Kidney epithelial cell (primary cell): Measurements from ENCODE around the gene C12orf76. TPM values are rescaled to one million over a fixed set of nuclear protein-coding genes. Genes with fewer than 3 reads are reported as not detected.

Experiments
- DNase-seq: peaks from one replicate; pipeline ENCODE4 v3.0.0-alpha.2; 2010; ENCODE audit warnings: low read depth
- H3K27me3 ChIP-seq: 2 replicates; pipeline ENCODE4 v1.6.0; 2011; ENCODE audit warnings: low read length; ENCODE audit not compliant: control insufficient read depth, insufficient read depth
- H3K36me3 ChIP-seq: 2 replicates; pipeline ENCODE4 v1.5.1; 2011; ENCODE audit warnings: low read length; ENCODE audit not compliant: control insufficient read depth, insufficient read depth
- H3K4me3 ChIP-seq: 2 replicates; pipeline ENCODE4 v1.5.1; 2011; ENCODE audit warnings: low read depth, mild to moderate bottlenecking, control low read depth, low read length
- CTCF ChIP-seq: IDR thresholded peaks from 2 replicates; pipeline ENCODE4 v1.5.1; 2011; ENCODE audit warnings: mild to moderate bottlenecking, moderate library complexity, low read length, control low read depth, inconsistent platforms; ENCODE audit not compliant: insufficient read depth, poor library complexity, severe bottlenecking
- total RNA-seq: library from RNA; depleted of rRNA; stranded (reverse); fragments of >200 nt; gene quantifications from 2 replicates; pipeline ENCODE4 v1.2.3, GENCODE V29; 2015

Gene C12orf76
- total RNA-seq, 1 donor from 2014 or later = 14.5 TPM

DNA sequence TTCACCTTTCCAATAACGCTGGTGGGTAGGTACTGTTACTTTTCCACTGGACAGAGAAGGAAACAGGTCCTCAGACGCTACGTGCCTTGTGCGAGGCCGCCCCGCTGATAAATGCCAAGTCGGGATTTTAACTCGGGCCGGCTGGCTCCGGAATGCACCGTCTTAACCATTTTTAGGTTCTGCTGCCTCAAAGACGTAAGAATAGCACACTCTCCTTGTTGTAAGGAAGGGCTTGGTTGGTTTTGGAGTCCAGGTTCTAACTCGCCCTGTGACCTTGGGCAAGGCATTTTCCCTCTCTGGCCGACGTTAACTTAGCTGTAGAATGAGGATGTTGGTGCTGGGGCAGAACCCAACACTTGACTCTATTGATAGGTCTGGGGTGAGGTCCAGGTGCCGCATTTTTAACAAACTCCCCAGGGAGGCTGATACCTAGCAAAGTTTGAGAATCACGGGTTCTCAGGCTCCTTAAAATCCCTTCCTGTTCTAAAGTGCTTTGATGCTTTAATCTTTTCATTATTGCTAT is 48.3 kb downstream of the C12orf76 start:
- no peak for TF ChIP-seq CTCF
- H3K36me3 ChIP-seq = no peaks in the 10 kb centered on the region
- H3K4me3 ChIP-seq = peak overlapping the region; percentile 76
- no peaks in the 10 kb centered on the region for H3K27me3 ChIP-seq
- no peak for DNase-seq

- H3K36me3 ChIP-seq = no peaks in the 10 kb centered on the region
- no peaks in the 10 kb centered on the region for H3K27me3 ChIP-seq
- H3K4me3 ChIP-seq = peak overlapping the region; percentile 76
- TF ChIP-seq CTCF = no peak
- DNase-seq = no peak
Measured at GRCh38 chr12:109999649-109999971, 48.7 kb downstream of the C12orf76 start.

GRCh38 chr12:109998904-109999648 is 49.2 kb downstream of the C12orf76 start, which contains the start of gene ANKRD13A:
TSS of gene ANKRD13A (plus strand) at chr12:109999430. CDS start at chr12:109999689, 259 bp downstream.
- TF ChIP-seq CTCF = no peak
- H3K36me3 ChIP-seq = no peaks in the 10 kb centered on the region
- DNase-seq = no peak
- no peaks in the 10 kb centered on the region for H3K27me3 ChIP-seq
- peak within 1 kb of the TSS; percentile 76 for H3K4me3 ChIP-seq

DNA sequence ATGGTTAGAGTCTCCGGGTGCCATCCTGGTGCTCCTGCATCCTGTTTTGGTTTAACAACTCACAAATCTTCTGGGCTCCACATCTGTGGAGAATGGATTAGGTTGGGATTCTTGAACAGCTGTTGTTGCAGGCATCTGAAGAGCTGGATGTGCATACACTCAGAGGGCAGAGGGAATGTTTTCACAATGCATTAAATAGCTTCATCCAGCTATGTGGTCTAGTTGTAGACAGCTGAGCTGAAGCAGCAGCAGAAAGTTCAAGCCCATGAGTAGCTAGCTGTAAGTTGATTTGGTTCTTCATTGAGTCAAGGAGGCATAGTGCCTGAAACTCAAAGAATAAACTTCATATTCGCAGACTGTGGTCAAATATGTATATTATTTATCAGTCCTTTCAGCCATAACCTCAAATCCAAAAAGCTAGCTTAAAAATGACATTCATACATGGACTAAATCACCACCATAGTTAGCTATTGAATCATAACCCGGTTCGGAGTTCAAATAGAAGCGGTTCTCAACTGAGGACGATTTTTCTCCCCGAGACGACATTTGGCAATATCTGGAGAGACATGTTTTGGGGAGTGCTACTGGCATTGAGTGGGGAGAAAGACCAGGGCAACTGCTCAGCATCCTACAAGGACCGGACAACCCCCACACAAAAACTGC is 50.0 kb downstream of the C12orf76 start:
- Histone ChIP-seq H3K27me3 (no peaks in the 10 kb centered on the region), H3K36me3 (no peaks in the 10 kb centered on the region), H3K4me3 (peak overlapping the region; percentile 76)
- TF ChIP-seq CTCF = no peak
- DNase-seq = no peak

- H3K27me3 ChIP-seq = no peaks in the 10 kb centered on the region
- no peak for TF ChIP-seq CTCF
- DNase-seq = no peak
- no peak overlapping the region for H3K4me3 ChIP-seq
- H3K36me3 ChIP-seq = no peaks in the 10 kb centered on the region
Measured at GRCh38 chr12:109997393-109997792, 50.9 kb downstream of the C12orf76 start.

DNA sequence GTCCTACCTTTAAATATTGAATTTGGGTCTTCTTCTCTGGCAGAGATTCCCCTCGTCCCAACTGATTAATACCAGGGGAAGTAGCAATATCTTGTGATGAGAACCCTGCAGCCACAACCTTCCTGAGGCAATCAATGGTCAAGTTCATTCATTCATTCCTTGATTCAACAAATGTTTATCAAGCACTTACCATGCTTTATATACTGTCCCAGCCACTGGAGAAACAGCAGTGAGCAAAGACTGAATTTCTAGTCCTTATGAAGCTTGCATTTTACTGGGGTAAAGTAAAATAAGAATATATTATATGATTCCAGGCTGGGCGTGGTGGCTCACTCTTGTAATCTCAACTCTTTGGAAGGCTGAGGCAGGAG is 51.9 kb downstream of the C12orf76 start:
- Histone ChIP-seq H3K36me3 (no peaks in the 10 kb centered on the region), H3K27me3 (no peaks in the 10 kb centered on the region), H3K4me3 (peak overlapping the region; percentile 67)
- DNase-seq = no peak
- no peak for TF ChIP-seq CTCF
